Stimulated activated CD8-positive, alpha-beta memory T cell treated with anti-CD3 and anti-CD28 coated beads, Interleukin-15, amount 100 ng/mL, for 1 hour (primary cell): Measurements from ENCODE around the gene OSBP.
"Not testable (repeated sequence)": the region's sequence is repeated elsewhere in the genome, so short reads cannot be mapped to it uniquely, and the experiment has no call there.

Experiments used
- DNase-seq: peaks from one replicate; pipeline ENCODE4 v3.0.0-alpha.2; 2020; ENCODE audit warnings: low read depth

OSBP gene

GRCh38 chr11:59615637-59616395 lies at the start of gene OSBP:
Gene OSBP, minus strand, starts transcription at chr11:59615774. Its CDS starts 110 bp downstream, at chr11:59615664.
- peak; percentile 95 for DNase-seq

DNA sequence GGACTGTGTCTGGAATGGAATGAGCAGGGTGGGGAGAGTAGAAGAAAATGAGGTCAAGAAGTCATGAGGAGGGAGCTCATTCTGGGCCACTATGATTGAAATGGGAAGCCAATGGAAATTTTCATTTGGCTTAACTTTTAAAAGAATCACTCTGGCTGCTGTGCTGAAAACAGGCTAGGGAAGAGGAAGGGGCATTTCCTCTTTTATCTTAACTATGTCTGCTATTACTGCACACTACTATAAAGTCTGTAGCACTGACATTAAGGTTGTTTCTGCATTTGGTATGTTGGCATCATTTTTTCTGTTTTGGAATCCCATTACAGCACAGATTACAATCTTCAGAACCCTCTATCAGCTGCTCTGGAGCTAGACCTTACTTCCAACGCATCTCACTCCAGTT lies 45.0 kb upstream of the OSBP start:
- DNase-seq = no peak

DNA sequence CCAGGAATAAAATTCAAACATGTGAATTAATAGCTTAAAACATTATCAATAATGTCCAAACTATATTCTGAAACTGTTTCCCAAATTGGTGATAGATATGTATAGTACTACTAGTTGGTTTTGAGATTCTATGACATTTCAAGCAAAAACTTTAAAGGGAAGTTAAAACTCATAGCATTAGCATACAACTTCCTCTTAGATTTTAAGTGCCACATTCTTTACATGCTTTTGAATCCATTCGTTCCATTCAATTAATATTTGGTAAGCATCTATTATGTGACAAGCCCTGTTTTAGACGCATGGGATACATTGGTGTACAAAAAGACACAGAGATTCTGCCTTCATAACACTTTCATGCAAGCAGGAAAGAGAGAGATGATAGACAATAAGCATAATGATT lies 44.4 kb upstream of the OSBP start:
- no peak for DNase-seq

DNA sequence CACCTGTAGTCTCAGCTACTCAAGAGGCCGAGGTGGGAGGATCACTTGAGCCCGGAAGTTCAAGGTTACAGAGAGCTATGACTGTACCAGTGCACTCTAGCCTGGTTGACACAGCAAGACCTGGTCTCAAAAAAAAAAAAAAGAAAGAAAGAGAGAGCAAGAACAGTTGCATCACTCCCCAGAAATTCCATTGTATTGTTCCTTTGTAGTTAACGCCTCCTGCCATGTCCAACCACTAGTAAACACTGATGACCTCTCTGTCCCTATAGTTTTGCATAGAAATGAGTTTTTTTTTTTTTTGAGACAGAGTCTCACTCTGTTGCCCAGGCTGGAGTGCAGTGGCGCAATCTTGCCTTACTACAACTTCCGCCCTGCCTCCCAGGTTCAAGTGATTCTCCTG lies 42.5 kb upstream of the OSBP start:
- DNase-seq = no peak

DNA sequence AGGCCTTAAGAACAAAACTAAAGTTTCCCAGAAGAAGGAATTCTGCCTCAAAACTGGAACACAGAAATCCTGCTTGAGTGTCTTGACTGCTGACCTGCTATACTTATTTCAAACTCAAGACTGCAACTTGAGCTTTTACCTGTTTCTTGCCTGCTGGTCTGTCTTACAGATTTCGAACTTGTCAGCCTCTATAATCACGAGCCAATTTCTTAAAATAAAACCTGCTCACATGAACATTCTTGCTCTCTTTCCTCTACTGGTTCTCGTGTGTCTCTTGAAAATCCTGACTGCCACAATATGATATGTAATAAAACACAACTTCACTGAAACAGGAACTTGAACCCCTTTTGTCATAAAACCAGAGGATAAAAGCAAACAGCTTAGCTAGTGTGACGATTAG lies 39.3 kb upstream of the OSBP start:
- no peak for DNase-seq

DNA sequence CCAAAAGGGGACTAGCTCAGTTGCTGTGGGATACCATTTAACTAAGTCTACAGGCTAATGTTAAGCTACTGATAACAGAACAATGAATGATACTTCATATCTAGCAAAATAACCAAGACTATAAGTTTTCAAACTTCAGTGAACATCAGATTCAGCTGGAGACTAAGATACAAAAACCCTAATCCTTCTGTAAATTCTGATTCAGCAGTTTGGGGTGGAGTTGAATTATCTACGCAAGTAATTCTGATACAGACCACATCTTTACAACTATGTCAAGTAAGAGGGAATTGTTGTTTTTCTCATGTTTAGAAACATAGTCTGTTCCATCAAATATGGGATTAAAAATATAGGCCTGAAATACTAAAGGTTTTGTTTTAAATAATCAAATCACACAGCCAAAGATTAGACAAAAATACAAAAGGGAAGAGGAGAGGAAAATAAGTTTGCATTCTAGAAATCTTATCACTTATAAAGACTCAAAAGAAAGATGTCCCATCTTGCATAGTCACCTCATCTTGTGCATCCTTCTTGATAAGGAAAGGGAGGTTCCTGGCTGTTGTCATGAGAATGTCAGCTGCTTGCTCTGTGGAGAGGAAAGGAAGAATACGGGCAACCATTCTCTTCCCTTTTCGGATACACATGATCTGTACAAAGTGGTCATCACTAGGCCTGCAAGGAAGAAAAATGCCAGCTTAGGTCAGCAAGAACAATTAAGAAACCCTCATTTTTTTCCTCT lies 31.8 kb upstream of the OSBP start:
- no peak for DNase-seq

- DNase-seq = no peak
Observed at GRCh38 chr11:59644528-59644927, 29.0 kb upstream of the OSBP start.

GRCh38 chr11:59643390-59643789 lies 27.8 kb upstream of the OSBP start:
- DNase-seq = no peak

DNA sequence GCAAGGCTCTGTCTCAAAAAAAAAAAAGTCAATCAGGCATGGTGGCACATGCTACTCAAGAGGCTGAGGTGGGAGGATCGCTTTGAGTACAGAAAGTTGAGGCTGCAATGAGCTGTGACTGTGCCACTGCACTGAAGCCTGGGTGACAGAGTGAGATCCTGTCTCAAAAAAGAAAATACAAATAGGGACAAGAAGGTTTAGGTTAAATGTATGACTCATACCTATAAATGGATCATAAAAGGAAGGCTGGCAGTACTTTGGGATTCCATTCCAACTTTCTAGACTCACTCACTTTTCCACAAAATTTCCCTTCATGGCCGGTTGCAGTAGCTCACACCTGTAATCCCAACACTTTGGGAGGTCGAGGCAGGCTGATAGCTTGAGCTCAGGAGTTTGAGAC lies 25.6 kb upstream of the OSBP start:
- DNase-seq = no peak

GRCh38 chr11:59630493-59630892 lies 14.9 kb upstream of the OSBP start:
- DNase-seq = no peak

DNA sequence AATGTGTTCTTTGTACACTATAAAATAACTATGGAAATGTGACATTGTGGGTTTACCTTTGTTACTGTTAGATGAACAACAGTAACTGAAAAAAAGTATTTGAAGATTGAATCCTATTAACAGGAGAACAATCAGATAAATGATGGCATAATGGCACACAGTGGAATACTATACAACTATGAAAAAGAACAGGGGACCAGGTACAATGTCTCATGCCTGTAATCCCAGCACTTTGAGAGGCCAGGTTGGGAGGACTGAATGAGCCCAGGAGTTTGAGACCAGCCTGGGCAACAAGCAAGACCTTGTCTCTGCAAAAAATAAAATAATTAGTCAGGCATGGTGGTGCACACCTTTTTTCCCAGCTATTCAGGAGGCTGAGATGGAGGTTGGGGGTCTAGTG lies 14.4 kb upstream of the OSBP start:
- DNase-seq = no peak

DNA sequence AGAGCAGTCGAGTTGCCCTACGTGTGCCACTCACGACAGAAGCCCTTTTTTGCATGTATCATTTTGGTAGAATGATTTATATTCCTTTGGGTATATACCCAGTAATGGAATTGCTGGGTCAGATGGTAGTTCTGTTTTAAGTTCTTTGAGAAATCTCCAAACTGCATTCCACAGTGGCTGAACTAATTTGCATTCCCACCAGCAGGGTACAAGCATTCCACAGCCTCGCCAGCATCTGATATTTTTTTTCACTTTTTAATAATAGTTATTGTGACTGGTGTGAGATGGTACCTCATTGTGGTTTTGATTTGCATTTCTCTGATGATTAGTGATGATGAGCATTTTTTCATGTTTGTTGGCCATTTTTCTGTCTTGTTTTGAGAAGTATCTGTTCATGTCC lies 11.4 kb upstream of the OSBP start:
- not testable (repeated sequence) for DNase-seq

DNA sequence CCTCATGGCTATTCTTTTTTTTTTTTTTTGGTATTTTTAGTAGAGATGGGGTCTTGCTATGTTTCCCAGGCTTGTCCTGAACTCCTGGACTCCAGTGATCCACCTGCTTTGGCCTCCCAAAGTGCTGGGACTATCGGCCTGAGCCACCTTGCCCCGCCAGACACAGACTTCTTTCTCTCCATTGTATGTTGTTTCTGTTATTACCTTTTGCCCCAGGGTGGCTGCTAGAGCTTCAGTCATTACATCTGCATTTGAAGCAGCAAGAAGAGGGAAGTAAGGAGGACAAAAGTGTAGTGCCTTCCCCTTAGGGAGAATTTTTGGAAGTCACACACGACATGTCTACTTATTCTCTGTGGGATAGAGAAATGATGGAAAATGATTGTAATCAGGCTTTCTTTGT lies 10.1 kb upstream of the OSBP start:
- DNase-seq = no peak

- DNase-seq = no peak
Observed at GRCh38 chr11:59617876-59618275, 2.3 kb upstream of the OSBP start.

GRCh38 chr11:59616396-59616982 lies 915 bp upstream of the OSBP start:
- DNase-seq = no peak

GRCh38 chr11:59615120-59615636 lies 396 bp downstream of the OSBP start:
- DNase-seq = peak; percentile 34

GRCh38 chr11:59614277-59615119 lies 1.1 kb downstream of the OSBP start:
- DNase-seq = no peak

DNA sequence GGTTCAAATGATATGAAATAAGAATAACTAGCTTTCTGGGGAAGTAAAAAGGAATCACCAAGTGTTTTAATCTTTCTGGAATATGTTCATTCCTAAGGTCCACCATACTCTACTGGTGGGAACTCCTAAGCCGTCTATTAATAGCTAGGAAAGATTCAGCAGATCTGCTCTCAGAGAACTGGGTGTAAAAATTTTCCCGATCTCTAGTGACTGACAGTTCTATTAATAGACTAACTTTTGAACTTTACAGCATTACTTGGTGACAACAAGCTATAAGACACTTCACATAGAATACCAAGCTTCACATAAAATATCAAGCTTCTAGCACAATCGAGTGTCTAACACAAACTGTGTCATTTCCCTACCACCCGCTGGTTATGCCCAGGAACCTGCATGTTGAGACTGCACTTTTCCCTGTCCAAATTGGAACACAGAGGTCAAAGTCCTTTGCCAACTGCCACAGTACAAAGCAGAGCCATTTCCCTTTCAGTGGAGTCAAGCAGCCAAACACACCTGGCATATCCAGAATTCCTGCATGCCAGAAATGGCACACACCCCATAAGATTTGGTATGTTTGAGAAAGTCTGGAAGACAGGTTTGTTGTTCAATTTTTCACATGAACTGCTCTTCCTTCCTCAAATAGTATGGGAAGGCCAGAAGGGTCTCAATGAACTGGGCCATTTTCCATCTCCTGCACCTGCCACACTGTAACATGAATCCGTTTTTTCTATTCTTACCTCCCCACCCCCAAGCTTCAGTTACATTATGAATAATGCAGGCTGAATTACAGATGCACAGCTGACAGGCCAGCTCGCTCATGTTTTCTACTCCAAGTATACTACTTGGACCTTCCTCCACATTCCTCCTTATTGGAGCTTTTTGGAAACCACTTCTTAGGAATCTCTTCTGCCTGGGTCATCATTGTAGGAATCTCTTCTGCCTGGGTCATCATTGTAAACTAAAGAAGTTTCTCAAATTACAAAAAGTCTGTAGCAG lies 3.7 kb downstream of the OSBP start:
- no peak for DNase-seq

GRCh38 chr11:59610289-59610688 lies 5.3 kb downstream of the OSBP start:
- no peak for DNase-seq

- DNase-seq = no peak
Observed at GRCh38 chr11:59607703-59608454, 7.7 kb downstream of the OSBP start.
